C4-2B (cell line): ENCODE results near the gene TMEM134.

Experiments used
- ZFX ChIP-seq: fragments of 450-650 bp; IDR thresholded peaks from 2 replicates; pipeline ENCODE4 v1.6.1; 2017
- TF ChIP-seq, protein P1 (sequence below): fragments of 450-650 bp; conservative IDR thresholded peaks from 2 replicates; pipeline ENCODE4 v1.5.1; 2017; ENCODE audit warnings: mild to moderate bottlenecking

DNA sequence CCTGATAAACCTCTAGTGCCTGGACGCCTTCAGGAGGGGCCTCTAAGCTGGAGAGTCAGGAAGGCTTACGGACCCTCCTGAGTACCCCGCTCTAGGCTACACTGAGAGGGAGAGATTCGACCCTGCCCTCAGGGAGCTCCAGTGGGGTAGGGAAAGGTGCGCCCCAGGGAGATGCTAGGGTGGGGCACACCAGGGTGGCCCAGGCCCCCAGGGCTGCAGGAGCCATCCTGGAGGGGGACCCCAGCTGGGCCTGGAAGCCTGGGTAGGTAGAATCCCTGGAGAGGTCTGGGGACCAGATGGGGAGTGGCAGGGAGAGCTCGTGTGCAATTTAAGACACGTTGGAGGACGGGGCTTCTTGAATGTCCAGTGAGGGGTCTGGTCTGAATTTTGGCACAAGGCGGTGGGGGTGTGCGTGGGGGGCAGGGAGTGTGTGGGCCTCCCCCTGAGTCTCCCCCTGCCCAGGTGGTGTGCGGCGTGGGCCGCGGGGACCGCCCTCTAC lies 48.9 kb downstream of the TMEM134 start:
- TF ChIP-seq, protein P1, sequence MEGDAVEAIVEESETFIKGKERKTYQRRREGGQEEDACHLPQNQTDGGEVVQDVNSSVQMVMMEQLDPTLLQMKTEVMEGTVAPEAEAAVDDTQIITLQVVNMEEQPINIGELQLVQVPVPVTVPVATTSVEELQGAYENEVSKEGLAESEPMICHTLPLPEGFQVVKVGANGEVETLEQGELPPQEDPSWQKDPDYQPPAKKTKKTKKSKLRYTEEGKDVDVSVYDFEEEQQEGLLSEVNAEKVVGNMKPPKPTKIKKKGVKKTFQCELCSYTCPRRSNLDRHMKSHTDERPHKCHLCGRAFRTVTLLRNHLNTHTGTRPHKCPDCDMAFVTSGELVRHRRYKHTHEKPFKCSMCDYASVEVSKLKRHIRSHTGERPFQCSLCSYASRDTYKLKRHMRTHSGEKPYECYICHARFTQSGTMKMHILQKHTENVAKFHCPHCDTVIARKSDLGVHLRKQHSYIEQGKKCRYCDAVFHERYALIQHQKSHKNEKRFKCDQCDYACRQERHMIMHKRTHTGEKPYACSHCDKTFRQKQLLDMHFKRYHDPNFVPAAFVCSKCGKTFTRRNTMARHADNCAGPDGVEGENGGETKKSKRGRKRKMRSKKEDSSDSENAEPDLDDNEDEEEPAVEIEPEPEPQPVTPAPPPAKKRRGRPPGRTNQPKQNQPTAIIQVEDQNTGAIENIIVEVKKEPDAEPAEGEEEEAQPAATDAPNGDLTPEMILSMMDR = no peak
- TF ChIP-seq ZFX = no peak
